Activated T-cell treated with anti-CD3 and anti-CD28 coated beads, Interleukin-2, amount 50 U/mL, for 24 hours (primary cell): ENCODE measurements around the gene PSTPIP1.

Experiments used
- DNase-seq: peaks from one replicate; pipeline ENCODE4 v3.0.0-alpha.2; 2020
- H3K27ac Mint-ChIP-seq: 2 replicates; pipeline ENCODE4 v1.8.0; 2020; ENCODE audit warnings: mild to moderate bottlenecking, mixed read lengths
- H3K27me3 Mint-ChIP-seq: 2 replicates; pipeline ENCODE4 v1.8.0; 2020; ENCODE audit warnings: mixed read lengths
- H3K36me3 Mint-ChIP-seq: 2 replicates; pipeline ENCODE4 v1.8.0; 2020; ENCODE audit warnings: low read depth, mixed read lengths
- H3K4me1 Mint-ChIP-seq: 2 replicates; pipeline ENCODE4 v1.8.0; 2020; ENCODE audit warnings: low read depth, mixed read lengths
- H3K4me3 Mint-ChIP-seq: 2 replicates; pipeline ENCODE4 v1.8.0; 2020; ENCODE audit warnings: mild to moderate bottlenecking, moderate library complexity, mixed read lengths
- H3K9me3 Mint-ChIP-seq: 2 replicates; pipeline ENCODE4 v1.8.0; 2020; ENCODE audit warnings: mixed read lengths

Gene PSTPIP1

GRCh38 chr15:77015646-77016320, 20.9 kb downstream of the PSTPIP1 start:
- Mint-ChIP-seq H3K4me1 (peaks cover 96% of the 10 kb centered on the region), H3K4me3 (peak overlapping the region; percentile 27), H3K36me3 (peaks cover 61% of the 10 kb centered on the region), H3K27ac (peak overlapping the region; percentile 95), H3K9me3 (no peaks in the 10 kb centered on the region), H3K27me3 (no peaks in the 10 kb centered on the region)
- DNase-seq = no peak

GRCh38 chr15:77016321-77016695, 21.4 kb downstream of the PSTPIP1 start:
- Mint-ChIP-seq H3K4me1 (peaks cover 96% of the 10 kb centered on the region), H3K36me3 (peaks cover 61% of the 10 kb centered on the region), H3K27ac (peak overlapping the region; percentile 95), H3K9me3 (no peaks in the 10 kb centered on the region), H3K4me3 (no peak overlapping the region), H3K27me3 (no peaks in the 10 kb centered on the region)
- DNase-seq = no peak

- peaks cover 99% of the 10 kb centered on the region for H3K4me1 Mint-ChIP-seq
- no peak for DNase-seq
- H3K27ac Mint-ChIP-seq = peak overlapping the region; percentile 95
- no peaks in the 10 kb centered on the region for H3K27me3 Mint-ChIP-seq
- H3K9me3 Mint-ChIP-seq = no peaks in the 10 kb centered on the region
- H3K4me3 Mint-ChIP-seq = no peak overlapping the region
- H3K36me3 Mint-ChIP-seq = peaks cover 64% of the 10 kb centered on the region
Measured at GRCh38 chr15:77017091-77017660, 22.2 kb downstream of the PSTPIP1 start.

- no peak for DNase-seq
- H3K36me3 Mint-ChIP-seq = peaks cover 66% of the 10 kb centered on the region
- H3K4me1 Mint-ChIP-seq = peaks cover 100% of the 10 kb centered on the region
- H3K4me3 Mint-ChIP-seq = no peak overlapping the region
- no peaks in the 10 kb centered on the region for H3K9me3 Mint-ChIP-seq
- no peaks in the 10 kb centered on the region for H3K27me3 Mint-ChIP-seq
- peak overlapping the region; percentile 95 for H3K27ac Mint-ChIP-seq
Measured at GRCh38 chr15:77017761-77018720, 23.1 kb downstream of the PSTPIP1 start.

GRCh38 chr15:77018796-77019505, 24.0 kb downstream of the PSTPIP1 start:
- Mint-ChIP-seq H3K4me3 (peak overlapping the region; percentile 56), H3K27me3 (no peaks in the 10 kb centered on the region), H3K9me3 (no peaks in the 10 kb centered on the region), H3K4me1 (peaks cover 100% of the 10 kb centered on the region), H3K36me3 (peaks cover 71% of the 10 kb centered on the region), H3K27ac (peak overlapping the region; percentile 95)
- no peak for DNase-seq

GRCh38 chr15:77019521-77020331, 24.8 kb downstream of the PSTPIP1 start:
- peak overlapping the region; percentile 56 for H3K4me3 Mint-ChIP-seq
- no peaks in the 10 kb centered on the region for H3K9me3 Mint-ChIP-seq
- H3K27me3 Mint-ChIP-seq = no peaks in the 10 kb centered on the region
- peak overlapping the region; percentile 95 for H3K27ac Mint-ChIP-seq
- H3K36me3 Mint-ChIP-seq = peaks cover 75% of the 10 kb centered on the region
- peaks cover 96% of the 10 kb centered on the region for H3K4me1 Mint-ChIP-seq
- peak; percentile 69 for DNase-seq

GRCh38 chr15:77020348-77021087, 25.6 kb downstream of the PSTPIP1 start:
- H3K4me1 Mint-ChIP-seq = peaks cover 88% of the 10 kb centered on the region
- no peak for DNase-seq
- peak overlapping the region; percentile 95 for H3K27ac Mint-ChIP-seq
- no peaks in the 10 kb centered on the region for H3K9me3 Mint-ChIP-seq
- no peaks in the 10 kb centered on the region for H3K27me3 Mint-ChIP-seq
- H3K4me3 Mint-ChIP-seq = peak overlapping the region; percentile 56
- H3K36me3 Mint-ChIP-seq = peaks cover 76% of the 10 kb centered on the region

GRCh38 chr15:77021088-77021481, 26.2 kb downstream of the PSTPIP1 start:
- Mint-ChIP-seq H3K9me3 (no peaks in the 10 kb centered on the region), H3K4me3 (no peak overlapping the region), H3K27me3 (no peaks in the 10 kb centered on the region), H3K4me1 (peaks cover 85% of the 10 kb centered on the region), H3K36me3 (peaks cover 82% of the 10 kb centered on the region), H3K27ac (peak overlapping the region; percentile 95)
- no peak for DNase-seq

- Mint-ChIP-seq H3K27ac (peak overlapping the region; percentile 95), H3K36me3 (peaks cover 88% of the 10 kb centered on the region), H3K9me3 (no peaks in the 10 kb centered on the region), H3K27me3 (no peaks in the 10 kb centered on the region), H3K4me1 (peaks cover 79% of the 10 kb centered on the region), H3K4me3 (peak overlapping the region; percentile 45)
- DNase-seq = peak; percentile 71
Measured at GRCh38 chr15:77021803-77022381, 27.0 kb downstream of the PSTPIP1 start.

GRCh38 chr15:77022646-77023575, 28.0 kb downstream of the PSTPIP1 start:
- peaks cover 94% of the 10 kb centered on the region for H3K36me3 Mint-ChIP-seq
- no peak for DNase-seq

GRCh38 chr15:77023576-77024272, 28.8 kb downstream of the PSTPIP1 start:
- H3K27ac Mint-ChIP-seq = peak overlapping the region; percentile 95

More at GRCh38 chr15:77022646-77023575, 28.0 kb downstream of the PSTPIP1 start:
- Mint-ChIP-seq H3K4me1 (peaks cover 72% of the 10 kb centered on the region), H3K27me3 (no peaks in the 10 kb centered on the region), H3K4me3 (peak overlapping the region; percentile 45), H3K27ac (peak overlapping the region; percentile 95), H3K9me3 (no peaks in the 10 kb centered on the region)

More at GRCh38 chr15:77023576-77024272, 28.8 kb downstream of the PSTPIP1 start:
- DNase-seq = no peak
- Mint-ChIP-seq H3K4me1 (peaks cover 64% of the 10 kb centered on the region), H3K9me3 (no peaks in the 10 kb centered on the region), H3K36me3 (peaks cover 92% of the 10 kb centered on the region), H3K4me3 (peak overlapping the region; percentile 12), H3K27me3 (no peaks in the 10 kb centered on the region)
